ENCODE measurements around the gene HSD17B2. TPM values are rescaled to one million over a fixed set of nuclear protein-coding genes. Genes with fewer than 3 reads are reported as not detected.

The HSD17B2 gene
- total RNA-seq, 1 experiment from 2014 or later = 3.1 TPM

DNA sequence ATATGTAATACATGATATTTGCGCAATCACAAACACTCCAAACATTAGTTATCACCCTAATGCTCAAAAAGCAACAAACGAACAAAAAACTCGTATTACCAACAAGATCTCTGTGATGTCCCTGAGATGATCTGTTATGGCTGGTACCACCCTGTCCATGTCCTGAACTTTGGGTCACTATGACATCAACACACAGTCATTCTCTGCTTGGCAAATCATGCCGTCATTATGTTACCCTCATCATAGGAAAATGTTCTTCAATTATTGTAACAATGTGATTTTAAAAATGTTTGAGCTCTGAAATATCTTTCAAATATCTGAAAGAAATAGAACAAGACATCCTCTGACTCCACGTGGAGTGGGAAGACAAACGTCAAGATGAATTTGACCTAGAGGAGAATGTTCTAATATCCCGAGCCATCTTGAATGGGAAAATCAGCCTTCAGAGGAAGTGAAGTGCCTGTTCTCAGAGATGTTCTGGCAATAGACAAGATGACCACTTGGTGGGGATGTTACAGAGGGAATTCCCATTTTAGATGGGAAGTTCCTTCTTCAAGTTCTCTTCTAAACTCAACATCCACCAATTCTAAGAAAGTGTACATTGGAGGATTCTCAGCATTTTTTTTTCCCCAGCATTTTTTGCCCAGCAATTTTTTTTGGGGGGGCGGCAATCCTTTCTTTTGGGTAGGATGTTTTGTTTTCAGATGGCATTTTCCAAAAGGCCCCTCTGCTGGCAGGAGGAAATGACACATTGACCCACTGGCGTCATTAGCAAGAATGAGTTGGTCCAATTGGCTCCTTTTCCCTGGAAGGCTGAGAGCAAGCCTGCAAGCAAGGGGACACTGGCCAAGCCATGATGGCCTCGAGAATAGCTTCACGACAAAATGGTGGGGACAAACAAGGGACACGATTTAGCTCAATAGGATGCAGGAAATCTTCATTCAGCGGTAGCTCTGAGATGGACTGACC, 3.7 kb upstream of the HSD17B2 start:
- Histone ChIP-seq H3K9ac (ENCODE audit: low read length) (no peak overlapping the region), H3K27ac (ENCODE audit: low read length) (peak overlapping the region; percentile 37; the same call in 1 of the 2 replicates), H3K4me2 (ENCODE audit: low read length) (peak overlapping the region; percentile 40; the same call in 1 of the 2 replicates), H3K79me2 (ENCODE audit: low read length) (no peaks in the 10 kb centered on the region), H3K9me2 (replicated peaks; ENCODE audit: low read length) (no peaks in the 10 kb centered on the region), H3K4me1 (ENCODE audit: insufficient read depth, low read length) (peaks cover 34% of the 10 kb centered on the region), H2AFZ (ENCODE audit: low read length) (peak overlapping the region; percentile 54), H3K27me3 (ENCODE audit: low read length) (peaks cover 1% of the 10 kb centered on the region; the same call in 1 of the 2 replicates), H4K20me1 (ENCODE audit: low read length) (no peaks in the 10 kb centered on the region), H3K36me3 (ENCODE audit: low read depth, low read length) (no peaks in the 10 kb centered on the region), H3K9me3 (ENCODE audit: low read length) (no peaks in the 10 kb centered on the region), H3K4me3 (ENCODE audit: low read length) (no peak overlapping the region), H3F3A (ENCODE audit: low read length, unreplicated experiment) (no peaks in the 10 kb centered on the region)
- no TSS peak for BruUV-seq (replicated peaks)
- DNase-seq (peak; percentile 71), ATAC-seq (no peak)
- ChIA-PET POLR2A (ENCODE audit: unreplicated experiment) (no interaction called here), CTCF (interaction anchor here (1.0 kb wide), 1 partner anchor 199 kb away, joined by 5 read pairs; no protein-coding TSS in a partner anchor)
- intact Hi-C loops (cut with micrococcal nuclease) = loop anchor here (1.0 to 10.0 kb wide), 4 partner anchors 31 to 199 kb away; partner anchors contain the start of gene MPHOSPH6
- TF ChIP-seq EZH2phosphoT487 (IDR thresholded peaks at IDR 0.05; ENCODE audit: borderline replicate concordance, low read length) = no peak
- TF ChIP-seq, protein P1, sequence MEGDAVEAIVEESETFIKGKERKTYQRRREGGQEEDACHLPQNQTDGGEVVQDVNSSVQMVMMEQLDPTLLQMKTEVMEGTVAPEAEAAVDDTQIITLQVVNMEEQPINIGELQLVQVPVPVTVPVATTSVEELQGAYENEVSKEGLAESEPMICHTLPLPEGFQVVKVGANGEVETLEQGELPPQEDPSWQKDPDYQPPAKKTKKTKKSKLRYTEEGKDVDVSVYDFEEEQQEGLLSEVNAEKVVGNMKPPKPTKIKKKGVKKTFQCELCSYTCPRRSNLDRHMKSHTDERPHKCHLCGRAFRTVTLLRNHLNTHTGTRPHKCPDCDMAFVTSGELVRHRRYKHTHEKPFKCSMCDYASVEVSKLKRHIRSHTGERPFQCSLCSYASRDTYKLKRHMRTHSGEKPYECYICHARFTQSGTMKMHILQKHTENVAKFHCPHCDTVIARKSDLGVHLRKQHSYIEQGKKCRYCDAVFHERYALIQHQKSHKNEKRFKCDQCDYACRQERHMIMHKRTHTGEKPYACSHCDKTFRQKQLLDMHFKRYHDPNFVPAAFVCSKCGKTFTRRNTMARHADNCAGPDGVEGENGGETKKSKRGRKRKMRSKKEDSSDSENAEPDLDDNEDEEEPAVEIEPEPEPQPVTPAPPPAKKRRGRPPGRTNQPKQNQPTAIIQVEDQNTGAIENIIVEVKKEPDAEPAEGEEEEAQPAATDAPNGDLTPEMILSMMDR (conservative IDR thresholded peaks at IDR 0.05; ENCODE audit: low read depth, low read length) = peak; percentile 74

GRCh38 chr16:82033006-82033405, 2.0 kb upstream of the HSD17B2 start:
- Histone ChIP-seq H3K9ac (ENCODE audit: low read length) (peak overlapping the region; percentile 26; the same call in 1 of the 2 replicates), H3K27me3 (ENCODE audit: low read length) (no peaks in the 10 kb centered on the region), H3F3A (ENCODE audit: low read length, unreplicated experiment) (no peaks in the 10 kb centered on the region), H3K27ac (ENCODE audit: low read length) (peak overlapping the region; percentile 72), H3K4me1 (ENCODE audit: insufficient read depth, low read length) (peaks cover 34% of the 10 kb centered on the region), H3K4me3 (ENCODE audit: low read length) (no peak overlapping the region), H3K36me3 (ENCODE audit: low read depth, low read length) (no peaks in the 10 kb centered on the region), H3K4me2 (ENCODE audit: low read length) (no peak overlapping the region), H2AFZ (ENCODE audit: low read length) (no peak overlapping the region), H3K9me3 (ENCODE audit: low read length) (no peaks in the 10 kb centered on the region), H3K79me2 (ENCODE audit: low read length) (no peaks in the 10 kb centered on the region), H3K9me2 (replicated peaks; ENCODE audit: low read length) (no peaks in the 10 kb centered on the region), H4K20me1 (ENCODE audit: low read length) (no peaks in the 10 kb centered on the region)
- ChIA-PET CTCF (no interaction called here), POLR2A (ENCODE audit: unreplicated experiment) (no interaction called here)
- intact Hi-C loops (cut with micrococcal nuclease) = loop anchor here (5.0 to 10.0 kb wide), 2 partner anchors 138 to 139 kb away; partner anchors contain the start of gene MPHOSPH6
- TF ChIP-seq EZH2 (IDR thresholded peaks at IDR 0.05; ENCODE audit: low read length, unreplicated experiment) = no peak
- no peak for TF ChIP-seq EZH2phosphoT487 (IDR thresholded peaks at IDR 0.05; ENCODE audit: borderline replicate concordance, low read length)
- TF ChIP-seq, protein P1 (conservative IDR thresholded peaks at IDR 0.05; ENCODE audit: low read depth, low read length) = no peak
- DNase-seq (no peak), ATAC-seq (no peak)
- no TSS peak for BruUV-seq (replicated peaks)
